Esophagus muscularis mucosa (tissue), 4 donors: ENCODE results near the gene LDAF1.

Experiments used
- CTCF ChIP-seq, 3 experiments: fragments of 200-600 bp in 2 of 3; fragments of 450-650 bp in 1 of 3; sonication (generic) in 2 of 3; IDR thresholded peaks; one replicate each; pipeline ENCODE4 v1.5.1; 2017 to 2019; ENCODE audit warnings: antibody characterized with exemption in 3 of 3, mild to moderate bottlenecking in 2 of 3, moderate library complexity in 1 of 3
- EP300 ChIP-seq: sonication (generic); formaldehyde crosslinking; IDR thresholded peaks from one replicate; pipeline ENCODE4 v1.6.1; 2017; ENCODE audit warnings: antibody characterized with exemption
- POLR2A ChIP-seq: fragments of 450-650 bp; IDR thresholded peaks from one replicate; pipeline ENCODE4 v1.6.1; 2017; ENCODE audit warnings: antibody characterized with exemption, moderate library complexity, mild to moderate bottlenecking, low read depth
- POLR2AphosphoS5 ChIP-seq, 2 donors: sonication (generic); formaldehyde crosslinking; IDR thresholded peaks; one replicate each; pipeline ENCODE4 v1.6.1; 2017; ENCODE audit warnings: antibody characterized with exemption in 2 of 2

GRCh38 chr16:21218153-21218552, 59.7 kb downstream of the LDAF1 start:
- no peak for TF ChIP-seq CTCF (IDR thresholded peaks at IDR 0.05)
- TF ChIP-seq POLR2A, result no peak
- no peak for TF ChIP-seq POLR2AphosphoS5 (IDR thresholded peaks at IDR 0.05)
- no peak for TF ChIP-seq EP300
